Activated B cell treated with CpG ODN at 0.5 μM for 24 hours (primary cell): ENCODE measurements around the gene SWI5. TPM values are rescaled to one million over a fixed set of nuclear protein-coding genes. Genes with fewer than 3 reads are reported as not detected.

Source experiments
- ATAC-seq: fragments of 200-7000 bp; cut with Tn5 transposase; one replicate; pipeline ENCODE4 v1.10.0; 2021; ENCODE audit warnings: low read depth, mild to moderate bottlenecking, moderate library complexity
- CTCF ChIA-PET: fragments of 350-600 bp; sonication (Branson Sonifier 250); formaldehyde crosslinking; loops from one replicate; lab custom pipeline; 2021; ENCODE audit warnings: antibody characterized with exemption; lab: Charles Lee
- POLR2A ChIA-PET: fragments of 350-600 bp; sonication (Branson Sonifier 250); formaldehyde crosslinking; loops from one replicate; lab custom pipeline; 2021; ENCODE audit warnings: antibody characterized with exemption; lab: Charles Lee
- DNase-seq: peaks from one replicate; pipeline ENCODE4 v3.0.0; 2022
- H3K27ac Mint-ChIP-seq: one replicate; pipeline ENCODE4 v1.8.0; 2020; ENCODE audit warnings: mixed read lengths
- H3K27me3 Mint-ChIP-seq: one replicate; pipeline ENCODE4 v1.8.0; 2021; ENCODE audit warnings: mixed read lengths
- H3K36me3 Mint-ChIP-seq: one replicate; pipeline ENCODE4 v1.8.0; 2021; ENCODE audit warnings: low read depth, mixed read lengths
- H3K4me1 Mint-ChIP-seq: one replicate; pipeline ENCODE4 v1.8.0; 2021; ENCODE audit warnings: mixed read lengths
- H3K4me3 Mint-ChIP-seq: one replicate; pipeline ENCODE4 v1.8.0; 2020; ENCODE audit warnings: mild to moderate bottlenecking, mixed read lengths
- H3K9me3 Mint-ChIP-seq: one replicate; pipeline ENCODE4 v1.8.0; 2020; ENCODE audit warnings: mixed read lengths
- CTCF ChIP-seq: fragments of 200-600 bp; IDR thresholded peaks from one replicate; pipeline ENCODE4 v1.8.0; 2022; ENCODE audit warnings: antibody characterized with exemption, mild to moderate bottlenecking
- intact Hi-C: fragments of 100-400 bp; cut with micrococcal nuclease; formaldehyde crosslinking; loops from one replicate; pipeline ENCODE4 v1.15.1; 2024
- total RNA-seq: library from RNA; stranded (reverse); gene quantifications from 2 replicates; pipeline ENCODE4 v1.2.3, GENCODE V29; 2022

Gene SWI5
- total RNA-seq, 1 donor from 2014 or later, result 7.2 TPM

- H3K27me3 Mint-ChIP-seq, result peaks cover 23% of the 10 kb centered on the region
- intact Hi-C loops, result no loop called here
- no peak overlapping the region for H3K27ac Mint-ChIP-seq
- no peaks in the 10 kb centered on the region for H3K9me3 Mint-ChIP-seq
- DNase-seq (no peak), ATAC-seq (peak; percentile 41)
- no peak overlapping the region for H3K4me3 Mint-ChIP-seq
- H3K36me3 Mint-ChIP-seq, result no peaks in the 10 kb centered on the region
- CTCF ChIA-PET, result no interaction called here
- peaks cover 15% of the 10 kb centered on the region for H3K4me1 Mint-ChIP-seq
- no peak for TF ChIP-seq CTCF
- POLR2A ChIA-PET, result interaction anchor here (0.6 kb wide), 1 partner anchor 1216 kb away, joined by 4 read pairs; no protein-coding TSS in a partner anchor
Observed at GRCh38 chr9:128244837-128245231, 31.2 kb upstream of the SWI5 start.

- POLR2A ChIA-PET, result no interaction called here
- no peak for DNase-seq
- H3K27ac Mint-ChIP-seq, result no peak overlapping the region
Observed at GRCh38 chr9:128245421-128246151, 30.5 kb upstream of the SWI5 start.

GRCh38 chr9:128246471-128246870 is 29.6 kb upstream of the SWI5 start:
- no peak for TF ChIP-seq CTCF
- no peak overlapping the region for H3K27ac Mint-ChIP-seq
- peaks cover 21% of the 10 kb centered on the region for H3K4me1 Mint-ChIP-seq
- no peak overlapping the region for H3K4me3 Mint-ChIP-seq
- intact Hi-C loops, result no loop called here
- peaks cover 16% of the 10 kb centered on the region for H3K27me3 Mint-ChIP-seq
- no peaks in the 10 kb centered on the region for H3K9me3 Mint-ChIP-seq
- no peaks in the 10 kb centered on the region for H3K36me3 Mint-ChIP-seq
- no peak for DNase-seq
- ChIA-PET POLR2A (interaction anchor here (0.6 kb wide), 1 partner anchor 236 kb away, joined by 3 read pairs; no protein-coding TSS in a partner anchor), CTCF (interaction anchor here (1.3 kb wide), 1 partner anchor 9 kb away, joined by 3 read pairs; no protein-coding TSS in a partner anchor)
- ATAC-seq, result no peak

More at GRCh38 chr9:128245421-128246151, 30.5 kb upstream of the SWI5 start:
- H3K27me3 Mint-ChIP-seq, result peaks cover 21% of the 10 kb centered on the region
- intact Hi-C loops, result no loop called here
- peaks cover 17% of the 10 kb centered on the region for H3K4me1 Mint-ChIP-seq
- no peaks in the 10 kb centered on the region for H3K36me3 Mint-ChIP-seq
- CTCF ChIA-PET, result interaction anchor here (1.3 kb wide), 1 partner anchor 10 kb away, joined by 3 read pairs; no protein-coding TSS in a partner anchor
- no peak for TF ChIP-seq CTCF
- H3K9me3 Mint-ChIP-seq, result no peaks in the 10 kb centered on the region
- no peak for ATAC-seq
- no peak overlapping the region for H3K4me3 Mint-ChIP-seq

- TF ChIP-seq CTCF, result no peak
- H3K4me3 Mint-ChIP-seq, result no peak overlapping the region
- H3K36me3 Mint-ChIP-seq, result no peaks in the 10 kb centered on the region
- DNase-seq (no peak), ATAC-seq (no peak)
- POLR2A ChIA-PET, result no interaction called here
- H3K9me3 Mint-ChIP-seq, result no peaks in the 10 kb centered on the region
- no peak overlapping the region for H3K27ac Mint-ChIP-seq
- CTCF ChIA-PET, result no interaction called here
- peaks cover 27% of the 10 kb centered on the region for H3K4me1 Mint-ChIP-seq
- H3K27me3 Mint-ChIP-seq, result peaks cover 8% of the 10 kb centered on the region
- intact Hi-C loops, result no loop called here
Observed at GRCh38 chr9:128247226-128247803, 28.8 kb upstream of the SWI5 start.

GRCh38 chr9:128249558-128249907 is 26.5 kb upstream of the SWI5 start:
- no peaks in the 10 kb centered on the region for H3K9me3 Mint-ChIP-seq
- ATAC-seq (no peak), DNase-seq (no peak)
- H3K36me3 Mint-ChIP-seq, result no peaks in the 10 kb centered on the region
- H3K4me3 Mint-ChIP-seq, result peak overlapping the region; percentile 83
- CTCF ChIA-PET, result interaction anchor here (1.7 kb wide), 1 partner anchor 113 kb away, joined by 4 read pairs; no protein-coding TSS in a partner anchor
- intact Hi-C loops, result no loop called here
- POLR2A ChIA-PET, result interaction anchor here (0.6 to 1.8 kb wide), 3 partner anchors 8 to 929 kb away, joined by 3 to 6 read pairs (median 6); partner anchors contain the start of gene IER5L
- H3K27me3 Mint-ChIP-seq, result no peaks in the 10 kb centered on the region
- H3K4me1 Mint-ChIP-seq, result peaks cover 30% of the 10 kb centered on the region
- no peak for TF ChIP-seq CTCF
- peak overlapping the region; percentile 79 for H3K27ac Mint-ChIP-seq
